Neutrophil (primary cell): Measurements from ENCODE around the gene KRT78.
"Not testable (repeated sequence)": the region's sequence is repeated elsewhere in the genome, so short reads cannot be mapped to it uniquely, and the experiment has no call there.

Source experiments
- H3K27ac ChIP-seq: fragments of 200-600 bp; sonication (generic); 2 replicates; pipeline ENCODE4 v1.5.1; 2016; ENCODE audit warnings: mild to moderate bottlenecking, moderate library complexity
- H3K27me3 ChIP-seq: fragments of 200-600 bp; sonication (generic); 2 replicates; pipeline ENCODE4 v1.6.0; 2016; ENCODE audit warnings: mild to moderate bottlenecking
- H3K36me3 ChIP-seq: fragments of 200-600 bp; sonication (generic); 2 replicates; pipeline ENCODE4 v1.5.1; 2017
- H3K4me1 ChIP-seq, 2 experiments: fragments of 200-600 bp in 1 of 2; sonication (generic) in 1 of 2; 1 replicate in 1 of 2; 2 replicates in 1 of 2; pipeline versions ENCODE4 v1.5.1 to v1.6.1; 2013 to 2016; ENCODE audit warnings: low read depth in 1 of 2, low read length in 1 of 2, mild to moderate bottlenecking in 1 of 2, moderate library complexity in 1 of 2; ENCODE audit not compliant: control insufficient read depth in 1 of 2, insufficient read depth in 1 of 2
- H3K4me3 ChIP-seq, 2 experiments: fragments of 200-600 bp in 1 of 2; sonication (generic) in 1 of 2; 1 replicate in 1 of 2; 2 replicates in 1 of 2; pipeline ENCODE4 v1.5.1; 2013 to 2016; ENCODE audit warnings: low read depth in 1 of 2, low read length in 1 of 2, mild to moderate bottlenecking in 1 of 2, moderate library complexity in 1 of 2
- H3K9me3 ChIP-seq: fragments of 200-600 bp; sonication (generic); 2 replicates; pipeline ENCODE4 v1.5.1; 2016
- TF ChIP-seq, protein P1 (sequence below): fragments of 200-600 bp; sonication (generic); IDR thresholded peaks from 2 replicates; pipeline ENCODE4 v1.5.1; 2016; ENCODE audit warnings: antibody characterized with exemption

Gene KRT78

DNA sequence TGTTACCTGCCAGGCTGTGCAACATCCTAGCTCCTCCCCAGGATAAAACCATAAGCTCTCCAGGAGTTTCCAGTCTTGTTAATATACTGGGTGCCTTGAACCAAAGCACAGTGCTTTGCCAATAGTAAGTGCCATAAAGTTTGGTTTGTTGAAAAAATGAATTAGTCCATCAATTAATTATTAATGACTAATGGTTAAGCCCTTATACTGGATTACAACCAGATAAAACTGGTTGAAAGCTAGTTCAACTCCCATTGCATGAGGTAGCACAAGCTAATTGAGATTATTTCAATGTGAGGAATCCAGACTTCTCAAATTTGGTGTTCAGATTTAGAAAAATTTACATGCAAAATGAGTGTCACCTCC, 51.3 kb downstream of the KRT78 start:
- Histone ChIP-seq H3K4me1 (no peaks in the 10 kb centered on the region), H3K27ac (no peak overlapping the region), H3K4me3 (no peak overlapping the region), H3K27me3 (no peaks in the 10 kb centered on the region), H3K36me3 (no peaks in the 10 kb centered on the region), H3K9me3 (no peaks in the 10 kb centered on the region)
- TF ChIP-seq, protein P1, sequence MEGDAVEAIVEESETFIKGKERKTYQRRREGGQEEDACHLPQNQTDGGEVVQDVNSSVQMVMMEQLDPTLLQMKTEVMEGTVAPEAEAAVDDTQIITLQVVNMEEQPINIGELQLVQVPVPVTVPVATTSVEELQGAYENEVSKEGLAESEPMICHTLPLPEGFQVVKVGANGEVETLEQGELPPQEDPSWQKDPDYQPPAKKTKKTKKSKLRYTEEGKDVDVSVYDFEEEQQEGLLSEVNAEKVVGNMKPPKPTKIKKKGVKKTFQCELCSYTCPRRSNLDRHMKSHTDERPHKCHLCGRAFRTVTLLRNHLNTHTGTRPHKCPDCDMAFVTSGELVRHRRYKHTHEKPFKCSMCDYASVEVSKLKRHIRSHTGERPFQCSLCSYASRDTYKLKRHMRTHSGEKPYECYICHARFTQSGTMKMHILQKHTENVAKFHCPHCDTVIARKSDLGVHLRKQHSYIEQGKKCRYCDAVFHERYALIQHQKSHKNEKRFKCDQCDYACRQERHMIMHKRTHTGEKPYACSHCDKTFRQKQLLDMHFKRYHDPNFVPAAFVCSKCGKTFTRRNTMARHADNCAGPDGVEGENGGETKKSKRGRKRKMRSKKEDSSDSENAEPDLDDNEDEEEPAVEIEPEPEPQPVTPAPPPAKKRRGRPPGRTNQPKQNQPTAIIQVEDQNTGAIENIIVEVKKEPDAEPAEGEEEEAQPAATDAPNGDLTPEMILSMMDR: no peak

DNA sequence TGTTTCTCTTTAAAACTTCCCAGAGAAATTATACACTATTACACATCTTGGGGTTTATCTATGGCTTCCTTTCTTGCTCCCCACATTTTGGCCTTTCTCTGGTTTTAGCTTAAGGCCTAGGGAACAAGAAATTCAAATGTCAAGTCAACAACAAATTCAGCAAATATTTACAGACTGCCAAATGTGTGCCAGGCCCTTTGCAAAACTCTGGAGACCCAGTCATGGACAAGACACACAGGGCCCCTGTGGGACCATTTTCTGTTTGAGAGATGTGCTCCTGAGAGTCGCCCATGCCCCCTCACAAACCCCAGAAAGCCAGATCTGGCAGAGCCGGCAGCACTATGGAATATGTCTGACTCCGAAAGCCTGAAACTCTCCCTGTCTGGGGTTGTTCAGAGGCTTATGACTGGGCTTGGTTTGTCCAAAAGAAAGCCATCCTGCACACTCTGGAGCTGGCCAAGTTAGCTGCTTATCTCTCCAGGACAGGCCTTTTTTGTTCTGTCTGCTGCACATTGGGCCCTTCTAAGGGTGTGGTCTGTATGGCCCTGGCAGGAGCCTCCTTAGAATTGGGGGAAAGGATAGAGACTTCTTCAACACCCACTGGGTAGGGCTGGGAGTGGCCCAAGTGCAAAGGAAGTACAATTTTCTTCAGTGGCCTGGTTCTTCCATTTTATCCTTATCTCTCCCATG, 51.8 kb downstream of the KRT78 start:
- Histone ChIP-seq H3K27ac (no peak overlapping the region), H3K4me1 (no peaks in the 10 kb centered on the region), H3K27me3 (peaks cover 2% of the 10 kb centered on the region), H3K9me3 (no peaks in the 10 kb centered on the region), H3K36me3 (no peaks in the 10 kb centered on the region), H3K4me3 (no peak overlapping the region)
- TF ChIP-seq, protein P1: no peak

DNA sequence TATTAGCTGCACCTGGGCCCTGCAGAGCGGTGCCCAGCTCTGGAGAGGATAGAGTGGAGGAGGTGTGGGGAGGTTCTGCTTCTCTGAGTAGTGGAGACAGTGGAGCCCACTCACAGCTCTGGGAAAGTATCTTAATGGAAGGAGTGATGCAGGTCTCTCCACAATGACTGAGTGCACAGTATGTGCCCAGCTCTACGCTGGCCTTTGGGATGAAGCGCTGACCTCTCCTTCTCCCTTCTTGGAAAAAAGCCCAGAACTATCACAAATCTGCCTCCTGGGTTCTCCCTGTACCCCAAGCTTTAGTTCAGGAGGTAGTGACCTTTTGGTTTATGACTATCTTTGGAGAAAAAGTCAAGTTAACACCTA, 52.4 kb downstream of the KRT78 start:
- Histone ChIP-seq H3K9me3 (no peaks in the 10 kb centered on the region), H3K4me1 (no peaks in the 10 kb centered on the region), H3K4me3 (no peak overlapping the region), H3K27me3 (peaks cover 7% of the 10 kb centered on the region), H3K36me3 (no peaks in the 10 kb centered on the region), H3K27ac (no peak overlapping the region)
- TF ChIP-seq, protein P1: no peak

DNA sequence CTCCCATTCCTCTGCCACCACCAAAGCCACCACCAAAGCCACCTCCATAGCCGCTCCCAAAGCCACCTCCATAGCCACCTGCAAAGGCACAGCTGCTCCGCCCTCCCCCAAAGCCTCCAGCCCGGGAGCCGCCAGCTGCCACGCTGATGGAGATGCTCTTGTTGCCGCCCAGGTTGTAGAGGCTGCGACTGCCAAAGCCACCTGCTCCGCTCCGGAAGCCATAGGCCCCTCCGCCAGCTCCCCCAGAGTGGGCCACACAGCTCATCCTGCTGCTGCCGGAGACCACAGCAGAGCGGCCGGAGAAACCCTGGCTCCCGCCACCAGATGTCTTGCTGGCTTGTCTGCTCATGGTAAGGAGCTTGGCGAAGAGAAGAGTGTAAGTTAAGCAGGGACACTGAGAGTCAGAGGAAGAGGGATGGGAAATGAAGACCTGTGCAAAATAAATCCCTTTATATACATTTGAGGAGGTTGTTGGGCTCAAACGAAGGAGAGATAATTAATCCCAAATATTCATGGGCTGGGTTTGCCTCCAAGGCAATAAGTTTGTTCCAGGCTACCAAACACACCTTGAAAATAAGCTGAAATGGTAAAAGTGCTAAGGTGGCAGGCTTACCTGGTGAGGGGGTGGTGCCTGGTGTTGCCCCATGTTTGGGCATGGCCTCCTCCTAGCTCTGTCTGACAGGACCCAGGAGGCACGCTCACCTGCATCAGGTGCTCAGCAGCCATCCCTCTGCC, 52.9 kb downstream of the KRT78 start, which contains the start of gene KRT3:
Gene KRT3, minus strand, starts transcription at position 424 of the 735 bp plus-strand sequence. Its CDS starts 75 bp downstream, at position 349.
- Histone ChIP-seq H3K36me3 (no peaks in the 10 kb centered on the region), H3K27ac (no peak within 1 kb of the TSS), H3K4me3 (no peak within 1 kb of the TSS), H3K27me3 (peaks cover 13% of the 10 kb centered on the region), H3K9me3 (no peaks in the 10 kb centered on the region), H3K4me1 (no peaks in the 10 kb centered on the region)
- TF ChIP-seq, protein P1: no peak

DNA sequence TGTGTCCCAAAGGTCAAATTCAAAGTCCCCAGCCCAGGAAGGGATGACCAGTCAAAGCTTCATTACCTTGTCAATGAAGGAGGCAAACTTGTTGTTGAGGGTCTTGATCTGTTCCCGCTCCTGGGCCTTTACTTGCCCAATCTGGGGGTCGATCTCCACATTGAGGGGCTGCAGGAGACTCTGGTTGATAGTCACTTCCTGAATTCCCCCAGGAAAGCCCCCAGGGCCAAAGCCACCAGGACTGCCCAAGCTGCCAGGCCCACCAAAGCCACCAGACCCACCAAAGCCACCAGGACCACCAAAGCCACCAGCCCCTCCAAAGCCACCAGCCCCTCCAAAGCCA, 53.5 kb downstream of the KRT78 start:
- H3K4me3 ChIP-seq, H3K9me3 ChIP-seq: not testable (repeated sequence)
- H3K27me3 ChIP-seq: peaks cover 18% of the 10 kb centered on the region

More for the DNA sequence above, 53.5 kb downstream of the KRT78 start:
- H3K27ac ChIP-seq, H3K36me3 ChIP-seq, H3K4me1 ChIP-seq: not testable (repeated sequence)
